H9 (cell line): ENCODE results near the gene TMEM164. TPM values are rescaled to one million over a fixed set of nuclear protein-coding genes. Genes with fewer than 3 reads are reported as not detected.

Experiments used
- DNase-seq: peaks from one replicate; pipeline ENCODE4 v3.0.0-alpha.2; 2017
- H2AFZ ChIP-seq: one replicate; pipeline ENCODE4 v1.6.1; 2013; ENCODE audit warnings: mild to moderate bottlenecking, low read length, control low read depth, moderate library complexity
- H2AK5ac ChIP-seq: 2 replicates; pipeline ENCODE4 v1.6.1; 2013; ENCODE audit warnings: low read length, control low read depth, mixed read lengths; ENCODE audit not compliant: insufficient read length
- H2BK120ac ChIP-seq: one replicate; pipeline ENCODE4 v1.6.1; 2013; ENCODE audit warnings: low read depth, mild to moderate bottlenecking, low read length, control low read depth, inconsistent platforms; ENCODE audit not compliant: poor library complexity, severe bottlenecking
- H2BK12ac ChIP-seq: 2 replicates; pipeline ENCODE4 v1.6.1; 2013; ENCODE audit warnings: low read length, control low read depth, mixed read lengths, low read depth; ENCODE audit not compliant: insufficient read length
- H2BK15ac ChIP-seq: 2 replicates; pipeline ENCODE4 v1.6.1; 2013; ENCODE audit warnings: low read depth, low read length, control low read depth
- H2BK20ac ChIP-seq: one replicate; pipeline ENCODE4 v1.6.1; 2013; ENCODE audit warnings: low read depth, mild to moderate bottlenecking, low read length, control low read depth, inconsistent platforms; ENCODE audit not compliant: poor library complexity, severe bottlenecking
- H2BK5ac ChIP-seq: 2 replicates; pipeline ENCODE4 v1.6.1; 2013; ENCODE audit warnings: low read length, control low read depth, mixed read lengths; ENCODE audit not compliant: insufficient read length
- H3K14ac ChIP-seq: 2 replicates; pipeline ENCODE4 v1.6.1; 2013; ENCODE audit warnings: low read length, control low read depth; ENCODE audit not compliant: insufficient read depth
- H3K18ac ChIP-seq: 2 replicates; pipeline ENCODE4 v1.6.1; 2013; ENCODE audit warnings: low read depth, mild to moderate bottlenecking, mixed read lengths, low read length, control low read depth; ENCODE audit not compliant: insufficient read length
- H3K23ac ChIP-seq: 2 replicates; pipeline ENCODE4 v1.6.1; 2013; ENCODE audit warnings: low read length, control low read depth, mixed read lengths, low read depth; ENCODE audit not compliant: insufficient read length
- H3K23me2 ChIP-seq: 2 replicates; pipeline ENCODE4 v1.6.1; 2013; ENCODE audit warnings: low read depth, mild to moderate bottlenecking, mixed read lengths, low read length, control low read depth; ENCODE audit not compliant: insufficient read length, poor library complexity, severe bottlenecking
- H3K27ac ChIP-seq: 2 replicates; pipeline ENCODE4 v1.5.1; 2013; ENCODE audit warnings: low read length, control low read depth, mixed read lengths, low read depth; ENCODE audit not compliant: insufficient read length
- H3K27me3 ChIP-seq: 2 replicates; pipeline ENCODE4 v1.6.1; 2013; ENCODE audit warnings: low read length, control low read depth, inconsistent platforms; ENCODE audit not compliant: insufficient read depth
- H3K4ac ChIP-seq: 2 replicates; pipeline ENCODE4 v1.6.1; 2013; ENCODE audit warnings: low read depth, mild to moderate bottlenecking, control low read depth, inconsistent platforms, low read length, moderate library complexity
- H3K4me1 ChIP-seq: 2 replicates; pipeline ENCODE4 v1.6.1; 2013; ENCODE audit warnings: low read length, control low read depth, inconsistent platforms; ENCODE audit not compliant: insufficient read depth
- H3K4me2 ChIP-seq: 2 replicates; pipeline ENCODE4 v1.6.1; 2013; ENCODE audit warnings: low read length, control low read depth, mixed read lengths; ENCODE audit not compliant: insufficient read length, insufficient read depth
- H3K56ac ChIP-seq: 2 replicates; pipeline ENCODE4 v1.6.1; 2013; ENCODE audit warnings: low read depth, mild to moderate bottlenecking, mixed read lengths, low read length, control low read depth; ENCODE audit not compliant: insufficient read length
- H3K79me1 ChIP-seq: 2 replicates; pipeline ENCODE4 v1.6.1; 2013; ENCODE audit warnings: low read depth, mild to moderate bottlenecking, moderate library complexity, low read length, control low read depth, inconsistent platforms; ENCODE audit not compliant: insufficient read depth, poor library complexity, severe bottlenecking
- H3K79me2 ChIP-seq: 2 replicates; pipeline ENCODE4 v1.6.1; 2013; ENCODE audit warnings: low read length, control low read depth, inconsistent platforms; ENCODE audit not compliant: insufficient read depth
- H3K9ac ChIP-seq: 2 replicates; pipeline ENCODE4 v1.6.1; 2013; ENCODE audit warnings: low read length, control low read depth, mixed read lengths; ENCODE audit not compliant: insufficient read length; ENCODE audit errors: extremely low read depth
- H3K9me3 ChIP-seq: one replicate; pipeline ENCODE4 v1.6.1; 2013; ENCODE audit warnings: low read depth, low read length, inconsistent platforms; ENCODE audit not compliant: control insufficient read depth
- H3T11ph ChIP-seq: one replicate; pipeline ENCODE4 v1.6.1; 2013; ENCODE audit warnings: mild to moderate bottlenecking, low read length, control low read depth, inconsistent platforms
- H4K20me1 ChIP-seq: one replicate; pipeline ENCODE4 v1.6.1; 2013; ENCODE audit not compliant: control insufficient read depth, insufficient read length, insufficient read depth
- H4K5ac ChIP-seq: 2 replicates; pipeline ENCODE4 v1.6.1; 2013; ENCODE audit warnings: low read depth, mild to moderate bottlenecking, mixed read lengths, low read length, control low read depth; ENCODE audit not compliant: insufficient read length
- H4K8ac ChIP-seq: replicated peaks from 2 replicates; pipeline ENCODE4 v1.6.1; 2013; ENCODE audit warnings: low read length, control low read depth, mixed read lengths, low read depth; ENCODE audit not compliant: insufficient read length
- H4K91ac ChIP-seq: 2 replicates; pipeline ENCODE4 v1.6.1; 2013; ENCODE audit warnings: low read depth, mild to moderate bottlenecking, moderate library complexity, mixed read lengths, low read length, control low read depth; ENCODE audit not compliant: insufficient read length
- H3K27ac Mint-ChIP-seq, 3 experiments: 2 replicates in 2 of 3; 3 replicates in 1 of 3; pipeline ENCODE4 v1.8.0; 2020 to 2021; ENCODE audit warnings: mixed read lengths in 3 of 3, mild to moderate bottlenecking in 1 of 3, moderate library complexity in 1 of 3
- H3K27me3 Mint-ChIP-seq: 2 replicates; pipeline ENCODE4 v1.8.0; 2021; ENCODE audit warnings: low read depth, mild to moderate bottlenecking, moderate library complexity, mixed read lengths
- H3K36me3 Mint-ChIP-seq, 3 experiments: 2 replicates in 2 of 3; 3 replicates in 1 of 3; pipeline ENCODE4 v1.8.0; 2020 to 2021; ENCODE audit warnings: low read depth in 3 of 3, mixed read lengths in 3 of 3; ENCODE audit not compliant: insufficient read depth in 1 of 3
- H3K4me1 Mint-ChIP-seq, 2 experiments: 2 replicates each; pipeline ENCODE4 v1.8.0; 2020; ENCODE audit warnings: mixed read lengths in 2 of 2
- H3K4me3 Mint-ChIP-seq, 2 experiments: 2 replicates in 1 of 2; 3 replicates in 1 of 2; pipeline ENCODE4 v1.8.0; 2020 to 2021; ENCODE audit warnings: mild to moderate bottlenecking in 2 of 2, mixed read lengths in 2 of 2, moderate library complexity in 1 of 2
- H3K9me3 Mint-ChIP-seq, 2 experiments: 2 replicates in 1 of 2; 3 replicates in 1 of 2; pipeline ENCODE4 v1.8.0; 2020; ENCODE audit warnings: mild to moderate bottlenecking in 2 of 2, mixed read lengths in 2 of 2, moderate library complexity in 1 of 2
- WGBS: extraction: QIAGEN DNeasy Blood & Tissue Kit; methylation state at CpG from one replicate; pipeline ENCODE4 v1.1.7; 2013; ENCODE audit warnings: missing lambda C conversion rate, low lambda C conversion rate, mixed read lengths; ENCODE audit not compliant: insufficient read length; ENCODE audit errors: extremely low coverage; 5-methylcytosine and 5-hydroxymethylcytosine counted together
- total RNA-seq: library from RNA; stranded (reverse); gene quantifications from 2 replicates; pipeline ENCODE4 v1.2.1, GENCODE V29; 2021
- TF ChIP-seq, protein P1 (sequence below): fragments of 200-600 bp; sonication (generic); conservative IDR thresholded peaks from 3 replicates; pipeline ENCODE4 v1.8.0; 2021; ENCODE audit warnings: antibody characterized with exemption, mild to moderate bottlenecking

TMEM164 gene
- total RNA-seq, 1 experiment from 2014 or later = 30.4 TPM

DNA sequence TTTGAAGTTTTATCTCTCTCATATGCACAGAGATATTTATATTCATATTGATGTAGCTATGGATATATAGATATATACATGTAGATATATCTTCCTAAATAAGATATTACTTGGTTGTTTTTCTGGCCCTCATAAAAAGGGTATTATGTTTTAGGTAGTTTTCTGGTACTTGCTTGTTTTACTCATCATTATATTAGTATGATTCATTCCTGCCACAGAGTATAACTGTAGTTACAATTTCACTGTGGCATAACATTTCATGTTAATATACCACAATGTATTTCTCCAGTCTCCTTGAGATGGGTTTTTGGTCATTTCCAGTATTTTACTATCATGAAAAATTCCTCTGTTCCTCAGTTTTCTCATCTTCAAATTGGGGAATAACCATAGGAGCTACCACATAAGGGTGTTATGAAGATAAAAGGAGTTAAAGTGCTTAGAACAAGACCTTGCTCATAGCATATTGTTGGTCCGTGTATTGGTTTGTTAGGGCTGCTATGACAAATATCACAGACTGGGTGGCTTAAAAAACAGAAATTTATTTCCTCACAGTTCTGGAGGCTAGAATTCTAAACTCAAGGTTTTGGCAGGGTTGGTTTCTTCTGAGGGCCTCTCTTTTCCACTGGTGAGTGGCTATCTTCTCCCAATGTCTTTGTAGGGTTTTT lies 129.7 kb downstream of the TMEM164 start:
- Histone ChIP-seq H2BK120ac (no peak overlapping the region), H2AK5ac (no peak overlapping the region), H3K23me2 (no peaks in the 10 kb centered on the region), H2BK20ac (no peak overlapping the region), H3K14ac (no peak overlapping the region), H3K4me2 (no peak overlapping the region), H4K5ac (no peak overlapping the region), H2BK5ac (no peak overlapping the region), H3T11ph (no peak overlapping the region), H2BK15ac (no peak overlapping the region), H3K27me3 (no peaks in the 10 kb centered on the region), H3K79me1 (no peaks in the 10 kb centered on the region), H3K4ac (no peak overlapping the region), H2AFZ (no peak overlapping the region), H4K8ac (no peak overlapping the region), H2BK12ac (no peak overlapping the region), H4K91ac (no peak overlapping the region), H3K9me3 (no peaks in the 10 kb centered on the region), H3K27ac (no peak overlapping the region), H3K4me1 (no peaks in the 10 kb centered on the region), H3K9ac (no peak overlapping the region), H3K18ac (no peak overlapping the region), H3K23ac (no peak overlapping the region), H4K20me1 (no peaks in the 10 kb centered on the region), H3K56ac (no peak overlapping the region), H3K79me2 (no peaks in the 10 kb centered on the region)
- no peaks in the 10 kb centered on the region for H3K9me3 Mint-ChIP-seq
- no peaks in the 10 kb centered on the region; the same call in 1 of the 2 replicates for H3K27me3 Mint-ChIP-seq
- no CpG with 5 or more reads among the region's 1 CpG for WGBS
- no peak for DNase-seq
- no peak overlapping the region for H3K27ac Mint-ChIP-seq
- no peaks in the 10 kb centered on the region; a peak in 1 of 7 replicates for H3K36me3 Mint-ChIP-seq
- H3K4me1 Mint-ChIP-seq = peaks cover 6 to 8% of the 10 kb centered on the region in 2 experiments
- TF ChIP-seq, protein P1, sequence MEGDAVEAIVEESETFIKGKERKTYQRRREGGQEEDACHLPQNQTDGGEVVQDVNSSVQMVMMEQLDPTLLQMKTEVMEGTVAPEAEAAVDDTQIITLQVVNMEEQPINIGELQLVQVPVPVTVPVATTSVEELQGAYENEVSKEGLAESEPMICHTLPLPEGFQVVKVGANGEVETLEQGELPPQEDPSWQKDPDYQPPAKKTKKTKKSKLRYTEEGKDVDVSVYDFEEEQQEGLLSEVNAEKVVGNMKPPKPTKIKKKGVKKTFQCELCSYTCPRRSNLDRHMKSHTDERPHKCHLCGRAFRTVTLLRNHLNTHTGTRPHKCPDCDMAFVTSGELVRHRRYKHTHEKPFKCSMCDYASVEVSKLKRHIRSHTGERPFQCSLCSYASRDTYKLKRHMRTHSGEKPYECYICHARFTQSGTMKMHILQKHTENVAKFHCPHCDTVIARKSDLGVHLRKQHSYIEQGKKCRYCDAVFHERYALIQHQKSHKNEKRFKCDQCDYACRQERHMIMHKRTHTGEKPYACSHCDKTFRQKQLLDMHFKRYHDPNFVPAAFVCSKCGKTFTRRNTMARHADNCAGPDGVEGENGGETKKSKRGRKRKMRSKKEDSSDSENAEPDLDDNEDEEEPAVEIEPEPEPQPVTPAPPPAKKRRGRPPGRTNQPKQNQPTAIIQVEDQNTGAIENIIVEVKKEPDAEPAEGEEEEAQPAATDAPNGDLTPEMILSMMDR = no peak
- no peak overlapping the region for H3K4me3 Mint-ChIP-seq
